GM12892 (cell line): Measurements from ENCODE around the gene COL6A5.

Experiments
- POLR2A ChIP-seq: IDR thresholded peaks from 2 replicates; pipeline ENCODE4 v1.6.1; 2011; ENCODE audit warnings: low read depth, low read length, control low read depth
- POLR2AphosphoS5 ChIP-seq: IDR thresholded peaks from 2 replicates; pipeline ENCODE4 v1.6.1; 2011; ENCODE audit warnings: low read depth, low read length, control low read depth
- TAF1 ChIP-seq: IDR thresholded peaks from 2 replicates; pipeline ENCODE4 v1.6.1; 2011; ENCODE audit warnings: low read depth, mild to moderate bottlenecking, control low read depth, low read length, borderline replicate concordance

DNA sequence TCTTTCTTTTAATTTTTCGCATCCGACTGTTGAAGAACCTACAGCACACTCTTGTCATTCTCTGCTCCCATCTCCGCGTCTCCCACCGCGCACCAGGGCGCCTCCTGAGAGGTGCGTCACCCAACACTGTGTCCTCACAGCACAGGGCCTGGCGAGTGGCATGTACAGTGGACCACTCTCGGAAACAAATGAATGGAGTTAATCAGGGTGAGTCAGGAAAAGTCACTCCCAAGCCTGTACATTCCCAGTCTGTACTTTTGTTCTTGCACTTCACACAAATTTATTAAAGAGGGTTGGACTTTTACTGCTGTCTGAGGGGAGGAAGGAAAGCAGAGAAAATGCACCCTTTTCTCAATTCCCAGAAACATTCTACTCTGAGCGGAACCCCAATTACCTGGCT lies 172.1 kb downstream of the COL6A5 start:
- TF ChIP-seq POLR2A (no peak), TAF1 (no peak), POLR2AphosphoS5 (no peak)
